ENCODE data around the gene SEMA4D. TPM values are rescaled to one million over a fixed set of nuclear protein-coding genes. Genes with fewer than 3 reads are reported as not detected.
A peak's percentile ranks its signal among the peaks of the same experiment; 100 is the strongest.

SEMA4D gene
- total RNA-seq, 1 experiment from 2014 or later: 8.0 TPM

- no TSS peak for BruUV-seq (replicated peaks)
- Histone ChIP-seq H3K79me2 (ENCODE audit: low read length) (peaks cover 76% of the 10 kb centered on the region), H3K36me3 (ENCODE audit: low read depth, low read length) (peaks cover 44% of the 10 kb centered on the region; the same call in 1 of the 2 replicates), H4K20me1 (ENCODE audit: low read length) (peaks cover 36% of the 10 kb centered on the region), H3K4me1 (ENCODE audit: insufficient read depth, low read length) (peaks cover 38% of the 10 kb centered on the region), H3K4me2 (ENCODE audit: low read length) (peak overlapping the region; percentile 93), H3K27ac (ENCODE audit: low read length) (no peak overlapping the region), H3F3A (ENCODE audit: low read length, unreplicated experiment) (peaks cover 4% of the 10 kb centered on the region), H3K9me3 (ENCODE audit: low read length) (no peaks in the 10 kb centered on the region), H3K9me2 (replicated peaks; ENCODE audit: low read length) (no peaks in the 10 kb centered on the region), H3K9ac (ENCODE audit: low read length) (peak overlapping the region; percentile 84), H3K27me3 (ENCODE audit: low read length) (no peaks in the 10 kb centered on the region), H3K4me3 (ENCODE audit: low read length) (peak overlapping the region; percentile 85), H2AFZ (ENCODE audit: low read length) (no peak overlapping the region)
- no peak for TF ChIP-seq CTCF (conservative IDR thresholded peaks at IDR 0.05; ENCODE audit: low read depth, low read length)
- ATAC-seq (no peak), DNase-seq (no peak)
- intact Hi-C loops (cut with micrococcal nuclease): loop anchor here (2.0 to 10.0 kb wide), 2 partner anchors 139 to 779 kb away; partner anchors contain the start of gene NXNL2
- ChIA-PET POLR2A (ENCODE audit: unreplicated experiment) (no interaction called here), CTCF (no interaction called here)
Measured at GRCh38 chr9:89313842-89314241, 184.1 kb downstream of the SEMA4D start.

GRCh38 chr9:89312222-89312571, 185.7 kb downstream of the SEMA4D start:
- H3K36me3 ChIP-seq (ENCODE audit: low read depth, low read length): peaks cover 36% of the 10 kb centered on the region; the same call in 1 of the 2 replicates
- CTCF ChIA-PET: no interaction called here
- H3F3A ChIP-seq (ENCODE audit: low read length, unreplicated experiment): no peaks in the 10 kb centered on the region
- H3K9me2 ChIP-seq (replicated peaks; ENCODE audit: low read length): no peaks in the 10 kb centered on the region
- H3K4me2 ChIP-seq (ENCODE audit: low read length): peak overlapping the region; percentile 93
- no peaks in the 10 kb centered on the region for H3K9me3 ChIP-seq (ENCODE audit: low read length)
- peaks cover 73% of the 10 kb centered on the region for H3K79me2 ChIP-seq (ENCODE audit: low read length)
- H3K27ac ChIP-seq (ENCODE audit: low read length): no peak overlapping the region
- peak overlapping the region; percentile 85 for H3K4me3 ChIP-seq (ENCODE audit: low read length)
- intact Hi-C loops (cut with micrococcal nuclease): loop anchor here (2.0 to 10.0 kb wide), 2 partner anchors 137 to 777 kb away; partner anchors contain the start of gene NXNL2
- DNase-seq: peak; percentile 23
- H2AFZ ChIP-seq (ENCODE audit: low read length): no peak overlapping the region
- no peak for TF ChIP-seq EZH2phosphoT487 (IDR thresholded peaks at IDR 0.05; ENCODE audit: borderline replicate concordance, low read length)
- TF ChIP-seq EZH2 (IDR thresholded peaks at IDR 0.05; ENCODE audit: low read length, unreplicated experiment): no peak
- no peak for TF ChIP-seq CTCF (conservative IDR thresholded peaks at IDR 0.05; ENCODE audit: low read depth, low read length)
- no peak for ATAC-seq
- no TSS peak for BruUV-seq (replicated peaks)
- POLR2A ChIA-PET (ENCODE audit: unreplicated experiment): interaction anchor here (0.7 kb wide), 1 partner anchor 159 kb away, joined by 3 read pairs; no protein-coding TSS in a partner anchor
- peaks cover 28% of the 10 kb centered on the region for H3K4me1 ChIP-seq (ENCODE audit: insufficient read depth, low read length)
- H3K9ac ChIP-seq (ENCODE audit: low read length): peak overlapping the region; percentile 84
- peaks cover 36% of the 10 kb centered on the region for H4K20me1 ChIP-seq (ENCODE audit: low read length)
- H3K27me3 ChIP-seq (ENCODE audit: low read length): no peaks in the 10 kb centered on the region

GRCh38 chr9:89311346-89312221, 186.3 kb downstream of the SEMA4D start:
- CTCF ChIA-PET: no interaction called here
- intact Hi-C loops (cut with micrococcal nuclease): loop anchor here (2.0 to 10.0 kb wide), 2 partner anchors 137 to 777 kb away; partner anchors contain the start of gene NXNL2
- H2AFZ ChIP-seq (ENCODE audit: low read length): no peak overlapping the region
- DNase-seq (no peak), ATAC-seq (0 out of 2 replicates have a peak, but pooled peaks have one; percentile 2)
- peaks cover 30% of the 10 kb centered on the region; the same call in 1 of the 2 replicates for H3K36me3 ChIP-seq (ENCODE audit: low read depth, low read length)
- H3F3A ChIP-seq (ENCODE audit: low read length, unreplicated experiment): no peaks in the 10 kb centered on the region
- H3K4me2 ChIP-seq (ENCODE audit: low read length): peak overlapping the region; percentile 93
- H3K79me2 ChIP-seq (ENCODE audit: low read length): peaks cover 66% of the 10 kb centered on the region
- peaks cover 26% of the 10 kb centered on the region for H3K4me1 ChIP-seq (ENCODE audit: insufficient read depth, low read length)
- H3K9ac ChIP-seq (ENCODE audit: low read length): peak overlapping the region; percentile 84
- H3K9me2 ChIP-seq (replicated peaks; ENCODE audit: low read length): no peaks in the 10 kb centered on the region
- POLR2A ChIA-PET (ENCODE audit: unreplicated experiment): interaction anchor here (0.7 kb wide), 1 partner anchor 158 kb away, joined by 3 read pairs; no protein-coding TSS in a partner anchor
- no peaks in the 10 kb centered on the region for H3K27me3 ChIP-seq (ENCODE audit: low read length)
- peak overlapping the region; percentile 85 for H3K4me3 ChIP-seq (ENCODE audit: low read length)
- H3K9me3 ChIP-seq (ENCODE audit: low read length): no peaks in the 10 kb centered on the region
- BruUV-seq (replicated peaks): TSS peak; percentile 54
- peaks cover 36% of the 10 kb centered on the region for H4K20me1 ChIP-seq (ENCODE audit: low read length)
- H3K27ac ChIP-seq (ENCODE audit: low read length): peak overlapping the region; percentile 36
- TF ChIP-seq EZH2 (IDR thresholded peaks at IDR 0.05; ENCODE audit: low read length, unreplicated experiment): no peak
- TF ChIP-seq CTCF (conservative IDR thresholded peaks at IDR 0.05; ENCODE audit: low read depth, low read length): no peak
- no peak for TF ChIP-seq EZH2phosphoT487 (IDR thresholded peaks at IDR 0.05; ENCODE audit: borderline replicate concordance, low read length)
